ENCODE data around the gene HMGCL. TPM values are rescaled to one million over a fixed set of nuclear protein-coding genes. Genes with fewer than 3 reads are reported as not detected.

HMGCL gene
- total and polyA plus RNA-seq, 2 of the 13 experiments (the other 11 are each of a cell fraction or from before 2014, with no cell fraction given), result 21.3 to 41.4 TPM

DNA sequence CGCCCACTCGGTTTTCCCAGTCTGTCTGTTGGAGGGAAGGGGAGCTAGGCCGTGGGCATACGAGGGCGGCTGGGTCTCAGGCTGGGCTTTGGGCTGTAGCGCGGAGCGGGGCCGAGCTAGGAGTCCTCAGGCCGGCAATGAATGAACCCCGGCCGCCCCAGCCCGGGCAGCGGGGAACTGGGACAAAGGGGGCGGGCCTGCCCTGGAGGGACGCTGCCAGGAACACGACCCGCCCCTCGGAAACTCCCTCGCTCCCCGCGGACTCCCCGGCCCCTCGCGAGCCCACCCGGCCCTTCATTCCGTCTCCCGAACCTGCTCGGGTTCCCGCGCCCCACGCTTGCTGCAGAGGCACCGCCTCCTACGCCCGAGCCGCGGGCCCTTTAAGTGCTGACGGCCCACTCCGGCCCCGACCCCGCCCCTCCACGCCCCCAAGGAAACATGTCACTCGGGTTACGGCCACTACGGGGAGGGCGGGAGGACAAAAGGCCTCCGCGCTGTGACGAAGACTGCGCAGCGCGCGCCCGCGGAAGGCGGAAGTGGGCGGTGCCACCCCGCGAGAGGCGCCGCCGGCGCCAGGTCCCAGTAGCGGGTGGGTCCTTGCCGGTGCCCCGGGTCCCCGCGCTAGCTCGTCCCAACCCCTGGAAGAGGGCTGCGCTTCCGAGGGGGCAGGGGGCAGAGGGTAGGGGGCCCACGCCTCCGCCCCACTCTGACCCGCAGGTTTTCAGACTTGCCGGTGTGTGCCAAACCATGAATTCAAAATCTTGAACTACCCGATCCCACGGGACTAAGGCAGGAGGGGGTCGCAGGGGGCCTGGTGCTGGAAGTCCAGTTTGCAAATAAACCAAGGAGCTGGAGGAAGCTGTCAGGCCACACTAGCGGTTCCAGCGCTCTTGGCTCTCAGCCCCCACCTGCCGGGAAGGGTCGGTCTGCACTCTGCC, 24.6 kb downstream of the HMGCL start, which contains the start of gene GALE (continued):
- TF ChIP-seq, protein P1, sequence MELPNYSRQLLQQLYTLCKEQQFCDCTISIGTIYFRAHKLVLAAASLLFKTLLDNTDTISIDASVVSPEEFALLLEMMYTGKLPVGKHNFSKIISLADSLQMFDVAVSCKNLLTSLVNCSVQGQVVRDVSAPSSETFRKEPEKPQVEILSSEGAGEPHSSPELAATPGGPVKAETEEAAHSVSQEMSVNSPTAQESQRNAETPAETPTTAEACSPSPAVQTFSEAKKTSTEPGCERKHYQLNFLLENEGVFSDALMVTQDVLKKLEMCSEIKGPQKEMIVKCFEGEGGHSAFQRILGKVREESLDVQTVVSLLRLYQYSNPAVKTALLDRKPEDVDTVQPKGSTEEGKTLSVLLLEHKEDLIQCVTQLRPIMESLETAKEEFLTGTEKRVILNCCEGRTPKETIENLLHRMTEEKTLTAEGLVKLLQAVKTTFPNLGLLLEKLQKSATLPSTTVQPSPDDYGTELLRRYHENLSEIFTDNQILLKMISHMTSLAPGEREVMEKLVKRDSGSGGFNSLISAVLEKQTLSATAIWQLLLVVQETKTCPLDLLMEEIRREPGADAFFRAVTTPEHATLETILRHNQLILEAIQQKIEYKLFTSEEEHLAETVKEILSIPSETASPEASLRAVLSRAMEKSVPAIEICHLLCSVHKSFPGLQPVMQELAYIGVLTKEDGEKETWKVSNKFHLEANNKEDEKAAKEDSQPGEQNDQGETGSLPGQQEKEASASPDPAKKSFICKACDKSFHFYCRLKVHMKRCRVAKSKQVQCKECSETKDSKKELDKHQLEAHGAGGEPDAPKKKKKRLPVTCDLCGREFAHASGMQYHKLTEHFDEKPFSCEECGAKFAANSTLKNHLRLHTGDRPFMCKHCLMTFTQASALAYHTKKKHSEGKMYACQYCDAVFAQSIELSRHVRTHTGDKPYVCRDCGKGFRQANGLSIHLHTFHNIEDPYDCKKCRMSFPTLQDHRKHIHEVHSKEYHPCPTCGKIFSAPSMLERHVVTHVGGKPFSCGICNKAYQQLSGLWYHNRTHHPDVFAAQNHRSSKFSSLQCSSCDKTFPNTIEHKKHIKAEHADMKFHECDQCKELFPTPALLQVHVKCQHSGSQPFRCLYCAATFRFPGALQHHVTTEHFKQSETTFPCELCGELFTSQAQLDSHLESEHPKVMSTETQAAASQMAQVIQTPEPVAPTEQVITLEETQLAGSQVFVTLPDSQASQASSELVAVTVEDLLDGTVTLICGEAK (IDR thresholded peaks at IDR 0.05), result no peak
- TF ChIP-seq, protein P1 (CRISPR knock-in tag; IDR thresholded peaks at IDR 0.05), result peak; percentile 49; the same call in 1 of the 2 replicates
- TF ChIP-seq POGZ (CRISPR knock-in tag; IDR thresholded peaks at IDR 0.05) (peak; percentile 73; the same call in 1 of the 2 replicates), ZNF225 (CRISPR knock-in tag; IDR thresholded peaks at IDR 0.05) (no peak; the same call in 1 of the 2 replicates), ZNF10 (CRISPR knock-in tag; IDR thresholded peaks at IDR 0.05; ENCODE audit: borderline replicate concordance, low read depth) (no peak), PHB2 (IDR thresholded peaks at IDR 0.05; ENCODE audit: partially characterized antibody) (no peak), ZNF780A (CRISPR knock-in tag; IDR thresholded peaks at IDR 0.05) (no peak; the same call in 1 of the 2 replicates), ZNF296 (CRISPR knock-in tag; conservative IDR thresholded peaks at IDR 0.05) (no peak), KAT8 (CRISPR knock-in tag; IDR thresholded peaks at IDR 0.05) (peak; percentile 84), TOE1 (CRISPR knock-in tag; IDR thresholded peaks at IDR 0.05) (no peak), HNRNPH1 (optimal IDR thresholded peaks at IDR 0.05; ENCODE audit: low read depth, low read length) (no peak), MBNL3 (CRISPR knock-in tag; conservative IDR thresholded peaks at IDR 0.05) (no peak)
- TF ChIP-seq, protein P2, sequence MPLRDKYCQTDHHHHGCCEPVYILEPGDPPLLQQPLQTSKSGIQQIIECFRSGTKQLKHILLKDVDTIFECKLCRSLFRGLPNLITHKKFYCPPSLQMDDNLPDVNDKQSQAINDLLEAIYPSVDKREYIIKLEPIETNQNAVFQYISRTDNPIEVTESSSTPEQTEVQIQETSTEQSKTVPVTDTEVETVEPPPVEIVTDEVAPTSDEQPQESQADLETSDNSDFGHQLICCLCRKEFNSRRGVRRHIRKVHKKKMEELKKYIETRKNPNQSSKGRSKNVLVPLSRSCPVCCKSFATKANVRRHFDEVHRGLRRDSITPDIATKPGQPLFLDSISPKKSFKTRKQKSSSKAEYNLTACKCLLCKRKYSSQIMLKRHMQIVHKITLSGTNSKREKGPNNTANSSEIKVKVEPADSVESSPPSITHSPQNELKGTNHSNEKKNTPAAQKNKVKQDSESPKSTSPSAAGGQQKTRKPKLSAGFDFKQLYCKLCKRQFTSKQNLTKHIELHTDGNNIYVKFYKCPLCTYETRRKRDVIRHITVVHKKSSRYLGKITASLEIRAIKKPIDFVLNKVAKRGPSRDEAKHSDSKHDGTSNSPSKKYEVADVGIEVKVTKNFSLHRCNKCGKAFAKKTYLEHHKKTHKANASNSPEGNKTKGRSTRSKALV (CRISPR knock-in tag; IDR thresholded peaks at IDR 0.05), result peak; percentile 49; the same call in 1 of the 2 replicates
- TF ChIP-seq, protein P3, sequence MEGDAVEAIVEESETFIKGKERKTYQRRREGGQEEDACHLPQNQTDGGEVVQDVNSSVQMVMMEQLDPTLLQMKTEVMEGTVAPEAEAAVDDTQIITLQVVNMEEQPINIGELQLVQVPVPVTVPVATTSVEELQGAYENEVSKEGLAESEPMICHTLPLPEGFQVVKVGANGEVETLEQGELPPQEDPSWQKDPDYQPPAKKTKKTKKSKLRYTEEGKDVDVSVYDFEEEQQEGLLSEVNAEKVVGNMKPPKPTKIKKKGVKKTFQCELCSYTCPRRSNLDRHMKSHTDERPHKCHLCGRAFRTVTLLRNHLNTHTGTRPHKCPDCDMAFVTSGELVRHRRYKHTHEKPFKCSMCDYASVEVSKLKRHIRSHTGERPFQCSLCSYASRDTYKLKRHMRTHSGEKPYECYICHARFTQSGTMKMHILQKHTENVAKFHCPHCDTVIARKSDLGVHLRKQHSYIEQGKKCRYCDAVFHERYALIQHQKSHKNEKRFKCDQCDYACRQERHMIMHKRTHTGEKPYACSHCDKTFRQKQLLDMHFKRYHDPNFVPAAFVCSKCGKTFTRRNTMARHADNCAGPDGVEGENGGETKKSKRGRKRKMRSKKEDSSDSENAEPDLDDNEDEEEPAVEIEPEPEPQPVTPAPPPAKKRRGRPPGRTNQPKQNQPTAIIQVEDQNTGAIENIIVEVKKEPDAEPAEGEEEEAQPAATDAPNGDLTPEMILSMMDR (CRISPR knock-in tag; IDR thresholded peaks at IDR 0.05), result no peak
- TF ChIP-seq, protein P4, sequence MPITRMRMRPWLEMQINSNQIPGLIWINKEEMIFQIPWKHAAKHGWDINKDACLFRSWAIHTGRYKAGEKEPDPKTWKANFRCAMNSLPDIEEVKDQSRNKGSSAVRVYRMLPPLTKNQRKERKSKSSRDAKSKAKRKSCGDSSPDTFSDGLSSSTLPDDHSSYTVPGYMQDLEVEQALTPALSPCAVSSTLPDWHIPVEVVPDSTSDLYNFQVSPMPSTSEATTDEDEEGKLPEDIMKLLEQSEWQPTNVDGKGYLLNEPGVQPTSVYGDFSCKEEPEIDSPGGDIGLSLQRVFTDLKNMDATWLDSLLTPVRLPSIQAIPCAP (CRISPR knock-in tag; IDR thresholded peaks at IDR 0.05; ENCODE audit: low read depth), result no peak
